GM19468 (cell line): Measurements from ENCODE around the gene FAM237B.

ENCODE experiments used
- ATAC-seq: cut with Tn5 transposase; IDR thresholded peaks from one replicate; pipeline ENCODE4 v1.9.1; 2021; ENCODE audit warnings: mild to moderate bottlenecking, moderate library complexity, moderate number of reproducible peaks; ENCODE audit not compliant: unreplicated experiment; ENCODE audit errors: extremely low read depth

Gene FAM237B

GRCh38 chr7:90298145-90299038, 22.7 kb downstream of the FAM237B start:
- ATAC-seq = no peak

GRCh38 chr7:90290244-90291113, 30.6 kb downstream of the FAM237B start:
- no peak for ATAC-seq

GRCh38 chr7:90288154-90288553, 33.0 kb downstream of the FAM237B start:
- ATAC-seq = no peak

- no peak for ATAC-seq
Measured at GRCh38 chr7:90276033-90276728, 44.9 kb downstream of the FAM237B start.

GRCh38 chr7:90274161-90274560, 46.9 kb downstream of the FAM237B start:
- no peak for ATAC-seq

- no peak for ATAC-seq
Measured at GRCh38 chr7:90272242-90272641, 48.9 kb downstream of the FAM237B start.

GRCh38 chr7:90271753-90272152, 49.4 kb downstream of the FAM237B start:
- no peak for ATAC-seq

- ATAC-seq = no peak
Measured at GRCh38 chr7:90270431-90271178, 50.5 kb downstream of the FAM237B start.

GRCh38 chr7:90269163-90269562, 51.9 kb downstream of the FAM237B start:
- no peak for ATAC-seq

GRCh38 chr7:90267263-90267858, 53.7 kb downstream of the FAM237B start:
- ATAC-seq = no peak

GRCh38 chr7:90266808-90267207, 54.3 kb downstream of the FAM237B start:
- ATAC-seq = no peak
